Retina (tissue), 1 donor: ENCODE data around the gene ZNF214.
"Not testable (repeated sequence)": the region's sequence is repeated elsewhere in the genome, so short reads cannot be mapped to it uniquely, and the experiment has no call there.

Source experiments
- DNase-seq: peaks from one replicate; pipeline ENCODE4 v3.0.0-alpha.2; 2016

ZNF214 gene

GRCh38 chr11:6986487-6986886, 33.7 kb downstream of the ZNF214 start:
- DNase-seq = no peak

- DNase-seq = no peak
Measured at GRCh38 chr11:6979365-6979764, 40.8 kb downstream of the ZNF214 start.

GRCh38 chr11:6969854-6970253, 50.3 kb downstream of the ZNF214 start:
- DNase-seq = not testable (repeated sequence)

GRCh38 chr11:6968816-6969215, 51.3 kb downstream of the ZNF214 start:
- no peak for DNase-seq

GRCh38 chr11:6962673-6963072, 57.5 kb downstream of the ZNF214 start:
- no peak for DNase-seq

GRCh38 chr11:6962141-6962540, 58.0 kb downstream of the ZNF214 start:
- DNase-seq = no peak

GRCh38 chr11:6954248-6954647, 65.9 kb downstream of the ZNF214 start:
- DNase-seq = not testable (repeated sequence)
